Measurements from ENCODE around the gene ZNF668. TPM values are rescaled to one million over a fixed set of nuclear protein-coding genes. Genes with fewer than 3 reads are reported as not detected.

Gene ZNF668
- total RNA-seq, result 8.3 and 9.8 TPM in 2 replicates

DNA sequence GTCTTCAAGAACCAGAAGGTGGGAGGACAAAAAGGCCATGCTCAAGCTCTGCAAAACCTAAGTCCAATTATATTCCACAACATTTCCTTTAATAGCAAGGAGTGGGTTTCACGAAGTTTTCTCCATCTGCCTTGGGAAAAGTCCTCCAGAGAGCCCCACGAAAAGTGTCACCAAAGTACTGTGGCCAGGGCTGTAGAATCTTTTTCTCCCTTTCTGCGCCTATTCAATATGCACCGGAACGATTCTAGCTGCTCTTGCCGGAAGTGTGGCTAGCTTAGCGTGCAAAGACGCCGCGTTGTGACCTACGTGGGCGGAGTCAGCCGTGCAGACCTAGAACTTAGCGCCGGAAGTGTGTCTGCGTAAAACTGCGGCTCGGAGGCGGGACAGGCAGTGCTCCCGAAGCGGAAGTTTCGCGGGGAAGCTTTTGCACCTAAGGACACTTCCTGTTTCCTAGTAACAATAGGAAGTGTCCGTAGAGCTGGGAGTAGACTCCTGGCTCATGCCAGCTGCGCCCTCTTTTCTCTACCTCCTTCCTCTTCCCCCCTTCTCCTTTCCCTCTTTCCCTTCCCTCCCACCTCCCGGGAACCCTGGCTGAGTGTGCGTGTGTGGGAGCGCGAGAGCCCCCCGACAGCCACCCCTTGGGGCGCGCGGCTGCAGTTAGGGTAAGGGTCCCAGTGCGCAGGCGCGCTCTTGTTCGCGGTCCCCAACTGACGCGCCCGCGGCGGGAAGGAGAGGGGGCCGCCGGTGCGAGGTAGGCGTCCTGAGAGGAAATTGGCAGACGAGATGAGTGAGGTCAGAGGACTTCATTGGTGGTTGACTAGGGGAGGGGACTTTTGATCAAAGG lies at the start of gene ZNF668, which contains the start of gene ZNF646:
ZNF668 (minus strand) TSS at position 271 of the 844 bp plus-strand sequence. CDS start 9,781 bp downstream, outside the sequence.
ZNF646 (plus strand) TSS at position 453 of the 844 bp plus-strand sequence. CDS start 1,903 bp downstream, outside the sequence.

DNA sequence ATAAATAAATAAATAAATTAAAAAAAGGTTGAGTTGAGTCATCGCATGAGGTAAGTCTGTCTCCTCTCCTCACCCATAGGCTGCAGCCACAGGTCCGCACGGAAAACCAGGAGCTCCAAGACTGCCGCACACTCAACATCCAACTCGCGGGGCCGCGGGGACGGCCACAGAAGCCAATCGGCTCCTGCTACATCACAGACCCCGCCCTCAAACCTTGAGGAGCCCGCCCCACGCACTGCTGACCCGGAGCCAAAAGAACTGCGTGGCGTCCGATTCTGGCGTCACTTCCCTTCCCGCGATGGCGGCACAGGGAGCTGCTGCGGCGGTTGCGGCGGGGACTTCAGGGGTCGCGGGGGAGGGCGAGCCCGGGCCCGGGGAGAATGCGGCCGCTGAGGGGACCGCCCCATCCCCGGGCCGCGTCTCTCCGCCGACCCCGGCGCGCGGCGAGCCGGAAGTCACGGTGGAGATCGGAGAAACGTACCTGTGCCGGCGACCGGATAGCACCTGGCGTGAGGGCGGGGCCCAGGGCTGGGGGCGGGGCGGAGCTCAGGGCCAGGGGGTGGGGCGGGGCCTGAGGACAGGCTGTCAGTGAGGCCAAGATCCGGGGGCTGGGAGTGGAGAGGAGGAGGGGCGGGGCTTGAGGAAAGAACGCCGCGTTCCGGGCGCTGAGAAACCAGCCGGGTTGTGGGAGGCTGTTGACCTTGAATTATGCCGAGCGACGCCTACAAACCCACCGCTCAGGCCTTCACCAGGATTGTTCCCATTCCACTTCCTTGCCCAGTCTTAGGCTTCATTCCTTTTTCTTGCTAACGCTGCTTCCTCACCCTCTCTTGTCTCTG lies 43.6 kb upstream of the ZNF668 start, which contains the start of gene KAT8:
KAT8 (plus strand) TSS at position 281 of the 839 bp plus-strand sequence; CDS start at position 299, 18 bp downstream.

GRCh38 chr16:31108035-31108793 lies 34.2 kb upstream of the ZNF668 start, which contains the start of gene BCKDK:
TSS of gene BCKDK (plus strand) at chr16:31108386. CDS start at chr16:31109224, 838 bp downstream.

DNA sequence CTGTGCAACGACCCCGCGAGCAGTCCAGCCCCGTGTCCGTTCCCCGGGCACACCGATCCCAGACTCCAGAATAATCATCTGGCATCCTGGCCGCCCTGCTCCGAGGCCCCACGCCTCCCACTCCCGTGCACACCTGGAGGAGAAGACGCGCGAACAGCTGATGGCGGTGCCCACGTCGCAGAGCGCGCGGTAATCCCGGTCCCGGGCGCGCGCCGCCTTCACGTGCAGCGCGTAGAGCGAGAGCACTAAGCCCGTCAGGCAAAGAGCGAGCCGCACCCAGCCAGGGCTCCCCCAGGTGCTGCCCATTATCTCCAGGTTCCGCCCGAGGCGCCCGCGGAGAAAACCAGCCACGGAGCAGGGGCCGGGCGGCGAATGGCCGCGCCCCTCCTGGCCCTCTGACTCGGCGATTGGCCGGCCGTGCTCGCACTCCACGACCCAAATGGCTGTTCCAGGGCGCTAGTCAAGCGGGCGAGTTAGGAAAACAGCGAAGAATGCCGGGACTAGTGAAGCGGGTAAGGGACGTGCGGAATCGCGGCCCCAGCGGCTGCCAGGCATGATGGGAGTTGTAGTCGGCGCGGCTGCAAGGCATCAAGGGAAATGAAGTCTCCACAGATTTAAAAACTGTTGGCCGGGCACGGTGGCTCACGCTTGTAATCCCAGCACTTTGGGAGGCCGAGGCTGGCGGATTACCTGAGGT lies 20.5 kb upstream of the ZNF668 start, which contains the start of gene VKORC1:
VKORC1 (minus strand) TSS at position 374 of the 697 bp plus-strand sequence; CDS start at position 306, 68 bp downstream.

GRCh38 chr16:31088459-31089183 lies 14.6 kb upstream of the ZNF668 start, which contains the start of gene PRSS53:
TSS of gene PRSS53 (minus strand) at chr16:31088943. CDS start at chr16:31088809, 134 bp downstream.

GRCh38 chr16:31032736-31033708 lies 41.0 kb downstream of the ZNF668 start, which contains the start of gene STX4:
TSS of gene STX4 (plus strand) at chr16:31033558. CDS start at chr16:31033806, 248 bp downstream.

Other genes starting within 250 kb of the ZNF668 start
- 25.5 and 26.6 TPM in 2 replicates for gene BCL7C, start 180.2 kb downstream of the ZNF668 start, total RNA-seq
- gene CTF1, start 177.6 kb downstream of the ZNF668 start, total RNA-seq, result 2.7 and 4.4 TPM in 2 replicates
- gene FBXL19, start 150.7 kb downstream of the ZNF668 start, total RNA-seq, result 25.2 and 25.5 TPM in 2 replicates
- gene ORAI3, start 125.2 kb downstream of the ZNF668 start, total RNA-seq, result 36.4 and 49.0 TPM in 2 replicates
- gene SETD1A, start 116.5 kb downstream of the ZNF668 start, total RNA-seq, result 1.8 and 4.9 TPM in 2 replicates
- gene HSD3B7, start 89.0 kb downstream of the ZNF668 start, total RNA-seq, result 11.6 and 13.4 TPM in 2 replicates
- gene STX1B, start 63.6 kb downstream of the ZNF668 start, total RNA-seq, result 0.59 and 2.8 TPM in 2 replicates
- gene STX4, start 40.7 kb downstream of the ZNF668 start, total RNA-seq, result 23.2 and 29.7 TPM in 2 replicates
- gene ZNF646, start 182 bp upstream of the ZNF668 start, total RNA-seq, result 9.5 and 16.3 TPM in 2 replicates
- gene PRSS53, start 14.7 kb upstream of the ZNF668 start, total RNA-seq, result 3.6 and 9.6 TPM in 2 replicates
- gene VKORC1, start 20.6 kb upstream of the ZNF668 start, total RNA-seq, result 163 and 273 TPM in 2 replicates
- gene BCKDK, start 34.1 kb upstream of the ZNF668 start, total RNA-seq, result 19.3 and 33.3 TPM in 2 replicates
- 31.5 and 32.1 TPM in 2 replicates for gene KAT8, start 43.4 kb upstream of the ZNF668 start, total RNA-seq
- gene PRSS8, start 61.5 kb upstream of the ZNF668 start, total RNA-seq, result not detected in 2 replicates
- gene PRSS36, start 75.8 kb upstream of the ZNF668 start, total RNA-seq, result 0.30 TPM in 1 of 2 replicates, not detected in the other
- 45.7 and 65.8 TPM in 2 replicates for gene FUS, start 105.9 kb upstream of the ZNF668 start, total RNA-seq
- gene PYCARD, start 128.5 kb upstream of the ZNF668 start, total RNA-seq, result 27.3 and 28.7 TPM in 2 replicates
- gene TRIM72, start 139.9 kb upstream of the ZNF668 start, total RNA-seq, result not detected in 2 replicates
- gene PYDC1, start 142.9 kb upstream of the ZNF668 start, total RNA-seq, result not detected in 2 replicates
- gene ITGAM, start 185.7 kb upstream of the ZNF668 start, total RNA-seq, result not detected in 2 replicates